ENCODE data around the gene CA7. TPM values are rescaled to one million over a fixed set of nuclear protein-coding genes. Genes with fewer than 3 reads are reported as not detected.

The CA7 gene
- total and polyA plus RNA-seq, 2 donors from 2014 or later = not detected

- Histone ChIP-seq H3K27ac (ENCODE audit: low read depth in 2 of 2, low read length in 2 of 2) (no peak overlapping the region), H3K36me3 (ENCODE audit: control insufficient read depth in 2 of 3, insufficient read depth in 3 of 3, low read length in 3 of 3) (no peaks in the 10 kb centered on the region), H3K4me3 (ENCODE audit: low read length in 3 of 3) (no peak overlapping the region), H3K9ac (ENCODE audit: low read length in 3 of 3) (no peak overlapping the region), H3K9me3 (ENCODE audit: control insufficient read depth in 2 of 3, insufficient read depth in 1 of 3, low read length in 3 of 3) (no peaks in the 10 kb centered on the region), H3K27me3 (ENCODE audit: control insufficient read depth, insufficient read depth, low read length) (peaks cover 5% of the 10 kb centered on the region), H3K4me1 (ENCODE audit: control insufficient read depth in 2 of 3, insufficient read depth in 2 of 3, low read depth in 1 of 3, low read length in 3 of 3) (peaks cover 0 to 6% (median 0%) of the 10 kb centered on the region in 3 donors)
- peak in 1 of 5 donors; percentile 19 for DNase-seq
- FAIRE-seq = no peak
- intact Hi-C loops (cut with DNase I) = no loop called here
- TF ChIP-seq, protein P1, sequence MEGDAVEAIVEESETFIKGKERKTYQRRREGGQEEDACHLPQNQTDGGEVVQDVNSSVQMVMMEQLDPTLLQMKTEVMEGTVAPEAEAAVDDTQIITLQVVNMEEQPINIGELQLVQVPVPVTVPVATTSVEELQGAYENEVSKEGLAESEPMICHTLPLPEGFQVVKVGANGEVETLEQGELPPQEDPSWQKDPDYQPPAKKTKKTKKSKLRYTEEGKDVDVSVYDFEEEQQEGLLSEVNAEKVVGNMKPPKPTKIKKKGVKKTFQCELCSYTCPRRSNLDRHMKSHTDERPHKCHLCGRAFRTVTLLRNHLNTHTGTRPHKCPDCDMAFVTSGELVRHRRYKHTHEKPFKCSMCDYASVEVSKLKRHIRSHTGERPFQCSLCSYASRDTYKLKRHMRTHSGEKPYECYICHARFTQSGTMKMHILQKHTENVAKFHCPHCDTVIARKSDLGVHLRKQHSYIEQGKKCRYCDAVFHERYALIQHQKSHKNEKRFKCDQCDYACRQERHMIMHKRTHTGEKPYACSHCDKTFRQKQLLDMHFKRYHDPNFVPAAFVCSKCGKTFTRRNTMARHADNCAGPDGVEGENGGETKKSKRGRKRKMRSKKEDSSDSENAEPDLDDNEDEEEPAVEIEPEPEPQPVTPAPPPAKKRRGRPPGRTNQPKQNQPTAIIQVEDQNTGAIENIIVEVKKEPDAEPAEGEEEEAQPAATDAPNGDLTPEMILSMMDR (IDR thresholded peaks at IDR 0.05; ENCODE audit: borderline replicate concordance, extremely low read depth, insufficient read depth) = no peak
These were observed 1.0 kb upstream of the CA7 start for GRCh38 chr16:66843191-66843590.

GRCh38 chr16:66844009-66844341, 239 bp upstream of the CA7 start:
- TF ChIP-seq, protein P1 (IDR thresholded peaks at IDR 0.05; ENCODE audit: borderline replicate concordance, extremely low read depth, insufficient read depth) = no peak
- intact Hi-C loops (cut with DNase I) = no loop called here
- no peak for FAIRE-seq
- no peak overlapping the region for H3K9ac ChIP-seq (ENCODE audit: low read length in 3 of 3)
- no peak overlapping the region for H3K4me3 ChIP-seq (ENCODE audit: low read length in 3 of 3)
- DNase-seq = peak in 1 of 5 donors; percentile 47
- H3K9me3 ChIP-seq (ENCODE audit: control insufficient read depth in 2 of 3, insufficient read depth in 1 of 3, low read length in 3 of 3) = no peaks in the 10 kb centered on the region
- no peak overlapping the region for H3K27ac ChIP-seq (ENCODE audit: low read depth in 2 of 2, low read length in 2 of 2)
- no peaks in the 10 kb centered on the region for H3K36me3 ChIP-seq (ENCODE audit: control insufficient read depth in 2 of 3, insufficient read depth in 3 of 3, low read length in 3 of 3)
- H3K4me1 ChIP-seq (ENCODE audit: control insufficient read depth in 2 of 3, insufficient read depth in 2 of 3, low read depth in 1 of 3, low read length in 3 of 3) = peaks cover 0 to 6% (median 0%) of the 10 kb centered on the region in 3 donors
- H3K27me3 ChIP-seq (ENCODE audit: control insufficient read depth, insufficient read depth, low read length) = peaks cover 5% of the 10 kb centered on the region

DNA sequence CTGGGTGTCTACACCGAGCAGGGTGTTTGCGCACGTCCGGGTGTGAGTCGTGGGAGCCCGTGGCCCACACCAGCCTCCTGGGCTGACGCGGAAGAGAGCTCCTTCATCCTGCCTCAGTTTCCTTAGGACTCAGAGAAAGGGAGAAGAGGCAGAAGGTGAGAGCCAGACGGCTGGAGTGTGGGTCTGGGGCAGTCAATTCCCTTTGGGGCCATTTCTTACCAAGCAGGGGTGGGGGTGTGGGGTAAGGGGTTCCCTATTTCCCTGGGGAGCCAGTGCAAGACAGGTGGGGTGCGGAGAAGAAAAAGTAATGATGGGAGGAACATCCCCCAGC, 831 bp downstream of the CA7 start:
- no peak overlapping the region for H3K9ac ChIP-seq (ENCODE audit: low read length in 3 of 3)
- DNase-seq (no peak), FAIRE-seq (no peak)
- no peak overlapping the region for H3K27ac ChIP-seq (ENCODE audit: low read depth in 2 of 2, low read length in 2 of 2)
- TF ChIP-seq, protein P1 (IDR thresholded peaks at IDR 0.05; ENCODE audit: borderline replicate concordance, extremely low read depth, insufficient read depth) = no peak
- no peaks in the 10 kb centered on the region for H3K36me3 ChIP-seq (ENCODE audit: control insufficient read depth in 2 of 3, insufficient read depth in 3 of 3, low read length in 3 of 3)
- intact Hi-C loops (cut with DNase I) = no loop called here
- no peaks in the 10 kb centered on the region for H3K9me3 ChIP-seq (ENCODE audit: control insufficient read depth in 2 of 3, insufficient read depth in 1 of 3, low read length in 3 of 3)
- H3K27me3 ChIP-seq (ENCODE audit: control insufficient read depth, insufficient read depth, low read length) = peaks cover 5% of the 10 kb centered on the region
- peak overlapping the region in 1 of 3 donors; percentile 44 for H3K4me3 ChIP-seq (ENCODE audit: low read length in 3 of 3)
- H3K4me1 ChIP-seq (ENCODE audit: control insufficient read depth in 2 of 3, insufficient read depth in 2 of 3, low read depth in 1 of 3, low read length in 3 of 3) = peaks cover 0 to 6% (median 0%) of the 10 kb centered on the region in 3 donors

GRCh38 chr16:66845791-66846221, 1.6 kb downstream of the CA7 start:
- Histone ChIP-seq H3K9me3 (ENCODE audit: control insufficient read depth in 2 of 3, insufficient read depth in 1 of 3, low read length in 3 of 3) (no peaks in the 10 kb centered on the region), H3K27me3 (ENCODE audit: control insufficient read depth, insufficient read depth, low read length) (peaks cover 5% of the 10 kb centered on the region), H3K27ac (ENCODE audit: low read depth in 2 of 2, low read length in 2 of 2) (no peak overlapping the region), H3K4me1 (ENCODE audit: control insufficient read depth in 2 of 3, insufficient read depth in 2 of 3, low read depth in 1 of 3, low read length in 3 of 3) (peaks cover 0 to 6% (median 0%) of the 10 kb centered on the region in 3 donors), H3K9ac (ENCODE audit: low read length in 3 of 3) (no peak overlapping the region), H3K4me3 (ENCODE audit: low read length in 3 of 3) (no peak overlapping the region), H3K36me3 (ENCODE audit: control insufficient read depth in 2 of 3, insufficient read depth in 3 of 3, low read length in 3 of 3) (no peaks in the 10 kb centered on the region)
- DNase-seq = peak in 1 of 5 donors; percentile 29
- TF ChIP-seq, protein P1 (IDR thresholded peaks at IDR 0.05; ENCODE audit: borderline replicate concordance, extremely low read depth, insufficient read depth) = no peak
- FAIRE-seq = no peak
- intact Hi-C loops (cut with DNase I) = no loop called here
